ENCODE data around the gene CEP120. TPM values are rescaled to one million over a fixed set of nuclear protein-coding genes. Genes with fewer than 3 reads are reported as not detected.

Gene CEP120
- total and polyA plus RNA-seq, 2 of the 4 experiments (the other 2 are of a cell fraction), result 6.7 to 46.1 TPM

DNA sequence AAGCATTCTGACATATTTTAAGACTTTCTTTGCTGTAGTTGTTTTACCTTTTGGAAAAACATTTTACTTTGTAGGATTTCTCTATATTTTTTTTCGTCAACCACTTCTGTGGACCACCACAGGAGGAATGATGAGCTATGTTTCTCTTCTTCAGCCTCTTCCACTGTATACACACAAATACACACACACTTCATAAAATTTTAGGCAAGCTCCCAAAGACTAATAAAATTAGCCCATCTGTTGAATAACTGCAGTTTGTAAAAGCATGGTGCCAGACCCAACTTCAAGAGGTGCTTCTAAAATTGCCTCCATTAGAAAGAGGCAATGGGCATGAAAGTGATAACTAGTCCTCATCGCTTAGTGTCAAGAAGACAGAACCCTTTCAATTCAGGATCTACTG lies 4.1 kb upstream of the CEP120 start:
- Histone ChIP-seq H3K9me3 (ENCODE audit: control insufficient read depth, insufficient read depth, low read length) (no peaks in the 10 kb centered on the region), H2BK120ac (ENCODE audit: low read depth, low read length) (no peak overlapping the region), H3K27me3 (ENCODE audit: control insufficient read depth, insufficient read depth, low read length) (no peaks in the 10 kb centered on the region), H3K4me2 (ENCODE audit: low read depth, low read length) (no peak overlapping the region), H3K23ac (ENCODE audit: low read depth, low read length) (no peak overlapping the region), H3K56ac (ENCODE audit: extremely low read depth, insufficient read depth, low read length) (no peak overlapping the region), H3K79me1 (ENCODE audit: low read depth in 1 of 2, low read length in 2 of 2) (peaks cover 4 to 5% of the 10 kb centered on the region in 2 experiments), H3K4me1 (ENCODE audit: control insufficient read depth, insufficient read depth, low read length) (peaks cover 4% of the 10 kb centered on the region; the same call in 1 of the 2 replicates), H3K9ac (ENCODE audit: low read depth, low read length) (no peak overlapping the region), H3K4me3 (ENCODE audit: insufficient read depth, low read depth, low read length) (no peak overlapping the region), H3K9me1 (ENCODE audit: insufficient read depth, low read length) (peaks cover 3% of the 10 kb centered on the region; the same call in 1 of the 2 replicates), H4K91ac (ENCODE audit: insufficient read depth, low read depth, low read length) (no peak overlapping the region), H4K5ac (ENCODE audit: low read depth, low read length) (no peak overlapping the region), H2AFZ (replicated peaks; ENCODE audit: low read length, poor library complexity) (no peak overlapping the region), H3K4ac (ENCODE audit: low read depth, low read length) (no peak overlapping the region), H3K27ac (ENCODE audit: insufficient read depth, low read length) (no peak overlapping the region), H2BK20ac (ENCODE audit: low read depth, low read length) (no peak overlapping the region), H2BK15ac (ENCODE audit: low read depth, low read length) (no peak overlapping the region), H2BK5ac (ENCODE audit: low read depth, low read length, poor library complexity, severe bottlenecking) (no peak overlapping the region), H4K8ac (ENCODE audit: low read depth in 2 of 2, low read length in 2 of 2) (no peak overlapping the region), H3K18ac (ENCODE audit: low read depth, low read length) (no peak overlapping the region), H4K20me1 (ENCODE audit: insufficient read depth, low read length) (no peaks in the 10 kb centered on the region), H2AK9ac (replicated peaks; ENCODE audit: low read depth, low read length, poor library complexity) (no peak overlapping the region), H3K14ac (replicated peaks; ENCODE audit: low read depth, low read length) (no peak overlapping the region), H3K36me3 (ENCODE audit: control insufficient read depth, insufficient read depth, low read length) (no peaks in the 10 kb centered on the region), H2AK5ac (ENCODE audit: low read depth, low read length) (no peak overlapping the region)
- POLR2A ChIA-PET (ENCODE audit: unreplicated experiment), result no interaction called here
- TF ChIP-seq MAFK (IDR thresholded peaks at IDR 0.05; ENCODE audit: low read depth, low read length) (no peak), SMC3 (IDR thresholded peaks at IDR 0.05; ENCODE audit: low read depth, low read length) (no peak), MXI1 (IDR thresholded peaks at IDR 0.05; ENCODE audit: borderline replicate concordance, low read depth, low read length) (no peak), POLR2A (IDR thresholded peaks at IDR 0.05; ENCODE audit: low read depth, low read length) (no peak), NFE2L2 (IDR thresholded peaks at IDR 0.05; ENCODE audit: low read depth, low read length) (no peak), RAD21 (IDR thresholded peaks at IDR 0.05; ENCODE audit: low read length) (no peak), RCOR1 (IDR thresholded peaks at IDR 0.05; ENCODE audit: insufficient replicate concordance, low read length) (no peak), CHD1 (IDR thresholded peaks at IDR 0.05; ENCODE audit: low read depth, low read length) (no peak), BHLHE40 (IDR thresholded peaks at IDR 0.05; ENCODE audit: low read depth, low read length) (no peak), CEBPB (IDR thresholded peaks at IDR 0.05; ENCODE audit: low read depth, low read length) (no peak), MAZ (IDR thresholded peaks at IDR 0.05; ENCODE audit: borderline replicate concordance, low read depth, low read length) (no peak), FOS (IDR thresholded peaks at IDR 0.05; ENCODE audit: low read depth, low read length) (no peak), RFX5 (IDR thresholded peaks at IDR 0.05; ENCODE audit: low read depth, low read length) (no peak)
- TF ChIP-seq, protein P1, sequence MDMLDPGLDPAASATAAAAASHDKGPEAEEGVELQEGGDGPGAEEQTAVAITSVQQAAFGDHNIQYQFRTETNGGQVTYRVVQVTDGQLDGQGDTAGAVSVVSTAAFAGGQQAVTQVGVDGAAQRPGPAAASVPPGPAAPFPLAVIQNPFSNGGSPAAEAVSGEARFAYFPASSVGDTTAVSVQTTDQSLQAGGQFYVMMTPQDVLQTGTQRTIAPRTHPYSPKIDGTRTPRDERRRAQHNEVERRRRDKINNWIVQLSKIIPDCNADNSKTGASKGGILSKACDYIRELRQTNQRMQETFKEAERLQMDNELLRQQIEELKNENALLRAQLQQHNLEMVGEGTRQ (IDR thresholded peaks at IDR 0.05; ENCODE audit: low read depth, low read length), result no peak
- TF ChIP-seq, protein P2, sequence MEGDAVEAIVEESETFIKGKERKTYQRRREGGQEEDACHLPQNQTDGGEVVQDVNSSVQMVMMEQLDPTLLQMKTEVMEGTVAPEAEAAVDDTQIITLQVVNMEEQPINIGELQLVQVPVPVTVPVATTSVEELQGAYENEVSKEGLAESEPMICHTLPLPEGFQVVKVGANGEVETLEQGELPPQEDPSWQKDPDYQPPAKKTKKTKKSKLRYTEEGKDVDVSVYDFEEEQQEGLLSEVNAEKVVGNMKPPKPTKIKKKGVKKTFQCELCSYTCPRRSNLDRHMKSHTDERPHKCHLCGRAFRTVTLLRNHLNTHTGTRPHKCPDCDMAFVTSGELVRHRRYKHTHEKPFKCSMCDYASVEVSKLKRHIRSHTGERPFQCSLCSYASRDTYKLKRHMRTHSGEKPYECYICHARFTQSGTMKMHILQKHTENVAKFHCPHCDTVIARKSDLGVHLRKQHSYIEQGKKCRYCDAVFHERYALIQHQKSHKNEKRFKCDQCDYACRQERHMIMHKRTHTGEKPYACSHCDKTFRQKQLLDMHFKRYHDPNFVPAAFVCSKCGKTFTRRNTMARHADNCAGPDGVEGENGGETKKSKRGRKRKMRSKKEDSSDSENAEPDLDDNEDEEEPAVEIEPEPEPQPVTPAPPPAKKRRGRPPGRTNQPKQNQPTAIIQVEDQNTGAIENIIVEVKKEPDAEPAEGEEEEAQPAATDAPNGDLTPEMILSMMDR (conservative IDR thresholded peaks at IDR 0.05; ENCODE audit: low read depth, low read length), result no peak
- TF ChIP-seq, protein P3, sequence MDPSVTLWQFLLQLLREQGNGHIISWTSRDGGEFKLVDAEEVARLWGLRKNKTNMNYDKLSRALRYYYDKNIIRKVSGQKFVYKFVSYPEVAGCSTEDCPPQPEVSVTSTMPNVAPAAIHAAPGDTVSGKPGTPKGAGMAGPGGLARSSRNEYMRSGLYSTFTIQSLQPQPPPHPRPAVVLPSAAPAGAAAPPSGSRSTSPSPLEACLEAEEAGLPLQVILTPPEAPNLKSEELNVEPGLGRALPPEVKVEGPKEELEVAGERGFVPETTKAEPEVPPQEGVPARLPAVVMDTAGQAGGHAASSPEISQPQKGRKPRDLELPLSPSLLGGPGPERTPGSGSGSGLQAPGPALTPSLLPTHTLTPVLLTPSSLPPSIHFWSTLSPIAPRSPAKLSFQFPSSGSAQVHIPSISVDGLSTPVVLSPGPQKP (IDR thresholded peaks at IDR 0.05; ENCODE audit: borderline replicate concordance, low read depth, low read length), result no peak
- in situ Hi-C loops (cut with MboI; ENCODE audit: low sequenced_read_pairs), result no loop called here
- dilution Hi-C loops (cut with HindIII; ENCODE audit: low sequenced_read_pairs, unreplicated experiment), result no loop called here
- no TSS peak for BruUV-seq (replicated peaks)
- DNase-seq, result no peak
- intact Hi-C loops (cut with micrococcal nuclease), result no loop called here
- ATAC-seq (ENCODE audit: low read depth), result no peak
- CTCF ChIA-PET, result no interaction called here
- no CpG with 5 or more reads among the region's 2 CpGs for WGBS, 2 experiments (ENCODE audit: extremely low coverage in 2 of 2, insufficient read length in 1 of 2)

Data from IMR-90 (cell line).